Esophagus muscularis mucosa (tissue), 3 donors: ENCODE results near the gene HS6ST2.

Experiments
- CTCF ChIP-seq, 3 experiments: fragments of 200-600 bp in 2 of 3; fragments of 450-650 bp in 1 of 3; sonication (generic) in 2 of 3; IDR thresholded peaks; one replicate each; pipeline ENCODE4 v1.5.1; 2017 to 2019; ENCODE audit warnings: antibody characterized with exemption in 3 of 3, mild to moderate bottlenecking in 2 of 3, moderate library complexity in 1 of 3
- EP300 ChIP-seq: sonication (generic); formaldehyde crosslinking; IDR thresholded peaks from one replicate; pipeline ENCODE4 v1.6.1; 2017; ENCODE audit warnings: antibody characterized with exemption

GRCh38 chrX:132837967-132838366 lies 120.5 kb downstream of the HS6ST2 start:
- no peak for TF ChIP-seq EP300
- TF ChIP-seq CTCF (IDR thresholded peaks at IDR 0.05) = no peak
